DOHH2 (cell line): ENCODE measurements around the gene RBP2.

ENCODE experiments used
- CTCF ChIP-seq: fragments of 200-600 bp; sonication (generic); IDR thresholded peaks from one replicate; pipeline ENCODE4 v1.5.1; 2014; ENCODE audit warnings: antibody characterized with exemption, mild to moderate bottlenecking, low read depth, low read length; ENCODE audit not compliant: poor library complexity, severe bottlenecking
- EZH2phosphoT487 ChIP-seq: fragments of 200-600 bp; sonication (generic); IDR thresholded peaks from 2 replicates; pipeline ENCODE4 v1.6.1; 2017; ENCODE audit warnings: borderline replicate concordance, mild to moderate bottlenecking, antibody characterized with exemption, low read length, moderate library complexity, mixed read lengths

- TF ChIP-seq CTCF (no peak), EZH2phosphoT487 (no peak)
Observed at GRCh38 chr3:139416275-139416674, 60.0 kb downstream of the RBP2 start.
